ENCODE data around the gene CST1.

Gene CST1

GRCh38 chr20:23697947-23698346, 52.8 kb downstream of the CST1 start:
- DNase-seq: no peak
